Measurements from ENCODE around the gene CERS2. TPM values are rescaled to one million over a fixed set of nuclear protein-coding genes. Genes with fewer than 3 reads are reported as not detected.

The CERS2 gene
- total and polyA plus RNA-seq, 2 of the 8 experiments (the other 6 are each of a cell fraction or from before 2014, with no cell fraction given), result 216 to 237 TPM

DNA sequence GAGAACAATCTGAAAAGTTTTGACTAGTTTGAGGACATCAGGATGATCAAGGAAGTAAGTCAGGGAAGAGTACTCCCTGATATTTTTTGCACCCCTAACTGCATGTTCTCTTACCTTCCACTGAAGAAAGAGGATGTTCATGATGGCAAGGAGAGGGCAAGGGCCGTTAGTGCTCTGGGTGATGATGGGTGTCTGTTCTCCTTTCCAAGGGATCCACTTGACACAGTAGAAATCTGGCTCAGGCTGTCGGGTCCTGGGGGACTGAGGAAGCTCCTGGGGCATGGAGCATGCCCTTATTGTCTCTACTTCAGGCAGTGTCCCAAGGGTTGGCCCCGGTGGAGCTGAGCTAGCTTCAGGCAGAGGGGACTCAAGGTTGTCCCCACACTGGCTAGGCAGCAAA lies 27.4 kb upstream of the CERS2 start:
- no peaks in the 10 kb centered on the region for H3K79me1 ChIP-seq (ENCODE audit: low read depth, low read length)
- WGBS, 2 experiments (ENCODE audit: extremely low coverage in 1 of 2, insufficient coverage in 1 of 2, insufficient read length in 1 of 2, insufficient replicate concordance in 2 of 2, low coverage in 1 of 2, low lambda C conversion rate in 2 of 2, missing lambda C conversion rate in 1 of 2), result 95% methylated on average over 3 of the region's 3 CpGs; no CpG with 5 or more reads in 1 of the 2 experiments
- no peak for DNase-seq (ENCODE audit: low read depth in 1 of 2, low spot score in 2 of 2)
- H2BK5ac ChIP-seq (ENCODE audit: low read depth, low read length), result no peak overlapping the region
- H3K79me2 ChIP-seq (ENCODE audit: control insufficient read depth in 1 of 2, insufficient read depth in 2 of 2, low read length in 2 of 2), result no peaks in the 10 kb centered on the region
- H3K14ac ChIP-seq (ENCODE audit: insufficient read length), result no peak overlapping the region
- no peak overlapping the region for H3K9ac ChIP-seq (replicated peaks in 1 of 4; ENCODE audit: extremely low read depth in 1 of 4, low read depth in 3 of 4, low read length in 3 of 4)
- ChIA-PET POLR2A (ENCODE audit: partially characterized antibody) (interaction anchor here (0.9 kb wide), 1 partner anchor 423 kb away, joined by 4 read pairs; no protein-coding TSS in a partner anchor), CTCF (ENCODE audit: partially characterized antibody) (interaction anchor here (1.1 to 7.8 kb wide), 3 partner anchors 8 to 20 kb away, joined by 4 to 142 read pairs (median 4); partner anchors contain the start of gene ANXA9)
- no peak overlapping the region for H2AK5ac ChIP-seq (ENCODE audit: low read depth, low read length)
- H3K27ac ChIP-seq (ENCODE audit: low read depth, low read length), result no peak overlapping the region
- TF ChIP-seq CEBPB (IDR thresholded peaks at IDR 0.05; ENCODE audit: low read depth, low read length) (no peak), JUND (IDR thresholded peaks at IDR 0.05; ENCODE audit: low read length) (no peak), POLR2A (IDR thresholded peaks at IDR 0.05; ENCODE audit: control extremely low read depth in 1 of 2, low read depth in 2 of 2, low read length in 2 of 2) (no peak), POLR2AphosphoS5 (IDR thresholded peaks at IDR 0.05; ENCODE audit: low read depth, low read length) (no peak), SAP30 (IDR thresholded peaks at IDR 0.05; ENCODE audit: insufficient read depth, insufficient replicate concordance, low read length) (no peak), FOSL1 (IDR thresholded peaks at IDR 0.05; ENCODE audit: insufficient read depth, low read depth, low read length) (no peak)
- TF ChIP-seq, protein P1, sequence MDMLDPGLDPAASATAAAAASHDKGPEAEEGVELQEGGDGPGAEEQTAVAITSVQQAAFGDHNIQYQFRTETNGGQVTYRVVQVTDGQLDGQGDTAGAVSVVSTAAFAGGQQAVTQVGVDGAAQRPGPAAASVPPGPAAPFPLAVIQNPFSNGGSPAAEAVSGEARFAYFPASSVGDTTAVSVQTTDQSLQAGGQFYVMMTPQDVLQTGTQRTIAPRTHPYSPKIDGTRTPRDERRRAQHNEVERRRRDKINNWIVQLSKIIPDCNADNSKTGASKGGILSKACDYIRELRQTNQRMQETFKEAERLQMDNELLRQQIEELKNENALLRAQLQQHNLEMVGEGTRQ (IDR thresholded peaks at IDR 0.05; ENCODE audit: low read length), result no peak
- TF ChIP-seq, protein P2, sequence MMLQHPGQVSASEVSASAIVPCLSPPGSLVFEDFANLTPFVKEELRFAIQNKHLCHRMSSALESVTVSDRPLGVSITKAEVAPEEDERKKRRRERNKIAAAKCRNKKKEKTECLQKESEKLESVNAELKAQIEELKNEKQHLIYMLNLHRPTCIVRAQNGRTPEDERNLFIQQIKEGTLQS (IDR thresholded peaks at IDR 0.05; ENCODE audit: insufficient read depth, low read depth, low read length), result no peak
- no peak overlapping the region for H2AFZ ChIP-seq (ENCODE audit: low read length)
- no peak overlapping the region for H4K91ac ChIP-seq (replicated peaks; ENCODE audit: insufficient read length, low read length)
- no peak overlapping the region for H4K8ac ChIP-seq (ENCODE audit: extremely low read depth, insufficient read depth, low read length)
- no peak overlapping the region for H3K4me3 ChIP-seq (ENCODE audit: extremely low read depth in 1 of 4, insufficient read depth in 2 of 4, low read depth in 3 of 4, low read length in 4 of 4)
- H3K36me3 ChIP-seq (ENCODE audit: control insufficient read depth in 2 of 4, insufficient read depth in 4 of 4, low read length in 3 of 4), result peaks cover 0 to 7% (median 5%) of the 10 kb centered on the region in 4 experiments; a peak in 6 of 8 replicates
- no peaks in the 10 kb centered on the region for H3K27me3 ChIP-seq (replicated peaks in 1 of 4; ENCODE audit: control insufficient read depth in 3 of 4, extremely low read depth in 1 of 4, insufficient read depth in 3 of 4, low read length in 3 of 4)
- H3K18ac ChIP-seq (ENCODE audit: extremely low read depth, low read length), result no peak overlapping the region
- no peak overlapping the region for H3K4ac ChIP-seq (replicated peaks; ENCODE audit: insufficient read length, low read depth, low read length)
- H2BK12ac ChIP-seq (ENCODE audit: low read depth, low read length), result no peak overlapping the region
- H4K5ac ChIP-seq (ENCODE audit: insufficient read length, low read depth, low read length), result no peak overlapping the region
- H2BK120ac ChIP-seq (replicated peaks; ENCODE audit: low read depth, low read length), result no peak overlapping the region
- H3K23ac ChIP-seq (ENCODE audit: insufficient read length), result no peak overlapping the region
- no peak overlapping the region for H3K4me2 ChIP-seq (ENCODE audit: insufficient read depth in 1 of 2, low read depth in 2 of 2, low read length in 2 of 2)
- FAIRE-seq, result no peak
- H3K4me1 ChIP-seq (replicated peaks in 1 of 4; ENCODE audit: control insufficient read depth in 3 of 4, insufficient read depth in 4 of 4, low read length in 3 of 4), result peaks cover 0 to 6% (median 4%) of the 10 kb centered on the region in 4 experiments; a peak in 4 of 7 replicates
- no peak overlapping the region for H3K56ac ChIP-seq (replicated peaks; ENCODE audit: insufficient read length, low read depth, low read length)
- no peak overlapping the region for H2BK15ac ChIP-seq (ENCODE audit: low read length)
- H2BK20ac ChIP-seq (ENCODE audit: low read length), result no peak overlapping the region
- no peaks in the 10 kb centered on the region for H4K20me1 ChIP-seq (replicated peaks in 1 of 2; ENCODE audit: control insufficient read depth in 1 of 2, insufficient read depth in 2 of 2, low read length in 2 of 2)
- H3K9me3 ChIP-seq (ENCODE audit: insufficient read depth in 2 of 2, low read depth in 1 of 2, low read length in 1 of 2), result no peaks in the 10 kb centered on the region
- peaks cover 3% of the 10 kb centered on the region; the same call in 1 of the 2 replicates for H3K23me2 ChIP-seq (ENCODE audit: low read depth, low read length)

Measured in H1 (cell line).